ENCODE data around the gene VWF. TPM values are rescaled to one million over a fixed set of nuclear protein-coding genes. Genes with fewer than 3 reads are reported as not detected.
"Not testable (repeated sequence)": the region's sequence is repeated elsewhere in the genome, so short reads cannot be mapped to it uniquely, and the experiment has no call there.

The VWF gene
- total RNA-seq, 4 donors from 2014 or later: 94.3 to 261 (median 162) TPM

DNA sequence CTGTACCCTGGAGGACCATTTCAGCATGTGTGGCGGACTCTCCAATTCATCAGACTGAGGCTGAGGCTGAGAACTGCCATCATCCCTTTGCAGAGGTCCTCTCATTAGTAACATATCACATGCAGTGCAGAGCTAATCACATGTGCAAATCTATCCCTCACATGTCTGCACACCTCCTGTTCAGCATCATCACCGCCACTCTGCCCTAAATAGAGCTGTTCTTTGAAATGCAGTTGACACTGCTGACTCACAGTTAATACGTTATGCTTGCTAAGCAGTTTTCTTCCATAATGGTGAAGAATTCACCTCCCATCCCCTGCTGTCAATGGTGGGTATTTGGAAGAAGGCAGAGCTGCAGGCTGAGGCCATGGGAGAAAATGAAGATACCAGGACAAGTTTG lies 94.4 kb downstream of the VWF start:
- Histone ChIP-seq H3K9me3 (peaks cover 0 to 12% (median 0%) of the 10 kb centered on the region in 3 donors), H3K36me3 (peaks cover 0 to 8% of the 10 kb centered on the region in 2 donors), H3K27me3 (no peaks in the 10 kb centered on the region), H3K27ac (no peak overlapping the region), H3K4me3 (no peak overlapping the region), H3K4me1 (no peaks in the 10 kb centered on the region)
- WGBS, 2 donors (ENCODE audit: low coverage in 1 of 2): 75% methylated on average over 1 of the region's 3 CpGs; no CpG with 5 or more reads in 1 of the 2 donors
- TF ChIP-seq POLR2AphosphoS5 (IDR thresholded peaks at IDR 0.05) (no peak), EP300 (IDR thresholded peaks at IDR 0.05) (no peak), POLR2A (IDR thresholded peaks at IDR 0.05) (no peak)
- TF ChIP-seq, protein P1, sequence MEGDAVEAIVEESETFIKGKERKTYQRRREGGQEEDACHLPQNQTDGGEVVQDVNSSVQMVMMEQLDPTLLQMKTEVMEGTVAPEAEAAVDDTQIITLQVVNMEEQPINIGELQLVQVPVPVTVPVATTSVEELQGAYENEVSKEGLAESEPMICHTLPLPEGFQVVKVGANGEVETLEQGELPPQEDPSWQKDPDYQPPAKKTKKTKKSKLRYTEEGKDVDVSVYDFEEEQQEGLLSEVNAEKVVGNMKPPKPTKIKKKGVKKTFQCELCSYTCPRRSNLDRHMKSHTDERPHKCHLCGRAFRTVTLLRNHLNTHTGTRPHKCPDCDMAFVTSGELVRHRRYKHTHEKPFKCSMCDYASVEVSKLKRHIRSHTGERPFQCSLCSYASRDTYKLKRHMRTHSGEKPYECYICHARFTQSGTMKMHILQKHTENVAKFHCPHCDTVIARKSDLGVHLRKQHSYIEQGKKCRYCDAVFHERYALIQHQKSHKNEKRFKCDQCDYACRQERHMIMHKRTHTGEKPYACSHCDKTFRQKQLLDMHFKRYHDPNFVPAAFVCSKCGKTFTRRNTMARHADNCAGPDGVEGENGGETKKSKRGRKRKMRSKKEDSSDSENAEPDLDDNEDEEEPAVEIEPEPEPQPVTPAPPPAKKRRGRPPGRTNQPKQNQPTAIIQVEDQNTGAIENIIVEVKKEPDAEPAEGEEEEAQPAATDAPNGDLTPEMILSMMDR (IDR thresholded peaks at IDR 0.05): no peak
- no peak for ATAC-seq

DNA sequence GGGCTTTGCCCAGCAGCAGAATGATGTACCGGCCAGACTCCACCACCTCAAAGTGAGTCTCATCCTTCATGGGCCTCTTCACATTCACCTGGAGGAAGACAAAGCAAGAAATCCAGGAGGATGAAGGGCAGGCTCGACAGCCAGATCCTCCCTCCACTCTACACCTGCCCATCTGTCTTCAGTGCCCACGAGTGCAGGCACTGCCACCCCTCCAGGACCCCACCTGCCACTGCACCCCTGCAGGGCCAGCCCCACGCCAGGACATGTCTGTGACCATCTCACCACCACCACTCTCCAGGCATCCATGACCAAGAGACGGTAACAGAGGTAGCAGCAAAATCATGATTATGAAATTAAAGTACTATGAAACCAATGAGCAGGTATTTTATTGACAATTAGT lies 95.1 kb downstream of the VWF start:
- Histone ChIP-seq H3K4me3 (no peak overlapping the region), H3K27ac (no peak overlapping the region), H3K27me3 (no peaks in the 10 kb centered on the region), H3K36me3 (peaks cover 0 to 8% of the 10 kb centered on the region in 2 donors), H3K9me3 (peaks cover 0 to 12% (median 0%) of the 10 kb centered on the region in 3 donors), H3K4me1 (no peaks in the 10 kb centered on the region)
- no peak for ATAC-seq
- 82 to 92% methylated on average over 3 of the region's 5 CpGs for WGBS, 2 donors (ENCODE audit: low coverage in 1 of 2)
- TF ChIP-seq POLR2AphosphoS5 (IDR thresholded peaks at IDR 0.05): no peak
- no peak for TF ChIP-seq POLR2A (IDR thresholded peaks at IDR 0.05)
- TF ChIP-seq, protein P1 (IDR thresholded peaks at IDR 0.05): no peak
- no peak for TF ChIP-seq EP300 (IDR thresholded peaks at IDR 0.05)

DNA sequence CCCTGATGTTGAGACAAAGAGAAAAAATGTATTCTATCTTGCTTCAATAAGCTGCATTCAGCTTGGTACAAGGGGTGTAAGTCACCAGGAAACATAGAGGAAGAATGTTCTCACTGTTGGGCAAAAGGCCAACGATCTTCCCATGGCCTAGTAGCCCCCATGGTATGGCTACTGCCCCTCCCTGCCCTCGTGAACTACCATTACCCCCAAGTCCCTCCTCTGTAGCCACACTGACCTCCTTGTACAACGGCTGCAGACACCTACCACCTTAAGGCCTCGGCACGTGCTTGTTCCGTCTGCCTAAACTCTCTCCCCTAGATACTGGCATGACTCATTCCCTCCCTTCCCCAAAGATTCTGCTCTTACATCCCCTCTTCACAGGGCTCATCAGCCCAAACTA lies 97.5 kb downstream of the VWF start:
- WGBS, 2 donors (ENCODE audit: low coverage in 1 of 2): 72 to 76% methylated on average over 5 to 6 of the region's 6 CpGs
- H3K4me1 ChIP-seq: no peaks in the 10 kb centered on the region
- no peak overlapping the region for H3K4me3 ChIP-seq
- ATAC-seq: no peak
- no peaks in the 10 kb centered on the region for H3K36me3 ChIP-seq
- no peak overlapping the region for H3K27ac ChIP-seq
- peaks cover 0 to 12% (median 0%) of the 10 kb centered on the region in 3 donors for H3K9me3 ChIP-seq
- no peaks in the 10 kb centered on the region for H3K27me3 ChIP-seq
- no peak for TF ChIP-seq POLR2AphosphoS5 (IDR thresholded peaks at IDR 0.05)
- no peak for TF ChIP-seq POLR2A (IDR thresholded peaks at IDR 0.05)
- TF ChIP-seq, protein P1 (IDR thresholded peaks at IDR 0.05): no peak
- TF ChIP-seq EP300 (IDR thresholded peaks at IDR 0.05): no peak

DNA sequence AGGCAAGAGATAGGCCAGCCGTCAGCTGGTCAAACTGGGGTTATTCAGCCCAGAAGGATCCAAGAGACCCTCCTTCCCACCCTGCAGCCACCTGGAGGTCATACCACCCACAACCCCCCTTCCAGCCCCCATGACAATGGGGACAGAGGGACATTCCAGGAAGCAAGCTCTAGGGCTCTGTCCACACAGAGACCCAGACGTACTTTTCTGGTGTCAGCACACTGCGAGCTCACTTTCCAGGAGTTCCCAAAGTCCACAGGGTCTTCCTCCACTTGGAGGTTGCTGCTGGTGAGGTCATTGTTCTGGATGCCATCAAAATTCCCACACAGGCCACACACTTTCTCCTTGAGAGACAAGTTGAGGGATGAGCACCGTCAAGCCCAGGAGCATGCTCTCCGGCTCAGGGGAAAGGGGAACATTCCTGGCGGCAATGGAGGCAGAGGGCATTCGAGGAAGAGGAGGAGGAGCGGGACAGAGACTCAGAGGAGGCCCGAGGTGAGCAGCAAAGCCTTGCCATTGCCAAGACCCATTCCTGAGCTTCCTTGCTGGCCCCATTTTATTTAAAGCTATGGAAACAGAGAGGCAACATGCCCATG lies 98.7 kb downstream of the VWF start:
- H3K27me3 ChIP-seq, H3K36me3 ChIP-seq, H3K4me3 ChIP-seq, H3K27ac ChIP-seq, H3K4me1 ChIP-seq, ATAC-seq: not testable (repeated sequence)
- H3K9me3 ChIP-seq: peaks cover 0 to 12% (median 0%) of the 10 kb centered on the region in 3 donors
- no CpG with 5 or more reads among the region's 9 CpGs for WGBS, 2 donors (ENCODE audit: low coverage in 1 of 2)

DNA sequence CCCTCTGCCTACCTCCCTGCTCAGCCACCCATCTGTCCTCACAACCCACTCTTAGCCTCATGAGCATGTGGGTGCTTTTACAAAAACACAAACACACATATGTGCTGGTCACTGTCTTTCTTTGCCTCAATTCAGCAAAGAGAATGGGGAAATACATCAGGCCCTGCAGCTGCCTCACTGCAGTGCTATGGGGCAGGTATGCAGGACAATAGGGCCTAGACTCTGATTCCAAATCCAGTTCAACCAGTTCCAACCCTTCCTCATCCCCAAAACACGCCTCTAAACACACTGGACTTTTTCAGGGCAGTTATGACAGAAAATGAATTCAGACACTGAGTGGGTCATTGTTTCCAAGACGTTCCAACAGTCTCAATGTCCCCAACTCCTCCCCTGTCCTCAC lies 100.4 kb downstream of the VWF start:
- H3K36me3 ChIP-seq, H3K27ac ChIP-seq, H3K4me1 ChIP-seq, H3K4me3 ChIP-seq, ATAC-seq, H3K27me3 ChIP-seq: not testable (repeated sequence)
- 76 to 82% methylated on average over 2 of the region's 2 CpGs for WGBS, 2 donors (ENCODE audit: low coverage in 1 of 2)
- peaks cover 0 to 12% (median 0%) of the 10 kb centered on the region in 3 donors for H3K9me3 ChIP-seq

DNA sequence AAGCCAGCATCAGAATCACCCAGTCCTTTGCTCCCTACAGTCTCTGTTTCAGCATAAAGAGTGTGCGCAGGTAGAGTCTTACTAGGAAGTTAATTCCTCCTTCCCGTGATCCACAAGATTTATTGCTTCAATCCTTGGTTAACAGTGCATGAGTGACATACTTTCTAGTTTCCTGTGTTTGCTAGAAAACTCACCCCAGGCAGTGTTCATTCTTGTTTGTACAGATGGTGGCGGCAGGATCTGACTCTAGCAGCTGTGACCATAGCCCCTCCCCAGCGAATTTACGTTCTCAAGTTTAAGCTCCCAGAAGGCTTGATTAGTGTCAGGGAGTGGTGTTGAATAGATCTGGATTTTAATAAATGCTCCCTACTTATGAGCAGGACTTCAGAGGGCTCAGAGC lies 103.5 kb downstream of the VWF start:
- no peak overlapping the region for H3K4me3 ChIP-seq
- no peaks in the 10 kb centered on the region for H3K36me3 ChIP-seq
- no peak for TF ChIP-seq POLR2A (IDR thresholded peaks at IDR 0.05)
- TF ChIP-seq, protein P1 (IDR thresholded peaks at IDR 0.05): no peak
- no peak for TF ChIP-seq EP300 (IDR thresholded peaks at IDR 0.05)
- TF ChIP-seq POLR2AphosphoS5 (IDR thresholded peaks at IDR 0.05): no peak
- H3K4me1 ChIP-seq: no peaks in the 10 kb centered on the region
- H3K9me3 ChIP-seq: no peaks in the 10 kb centered on the region
- WGBS, 2 donors (ENCODE audit: low coverage in 1 of 2): 87 to 93% methylated on average over 3 of the region's 5 CpGs
- ATAC-seq: no peak
- H3K27ac ChIP-seq: no peak overlapping the region
- H3K27me3 ChIP-seq: no peaks in the 10 kb centered on the region

DNA sequence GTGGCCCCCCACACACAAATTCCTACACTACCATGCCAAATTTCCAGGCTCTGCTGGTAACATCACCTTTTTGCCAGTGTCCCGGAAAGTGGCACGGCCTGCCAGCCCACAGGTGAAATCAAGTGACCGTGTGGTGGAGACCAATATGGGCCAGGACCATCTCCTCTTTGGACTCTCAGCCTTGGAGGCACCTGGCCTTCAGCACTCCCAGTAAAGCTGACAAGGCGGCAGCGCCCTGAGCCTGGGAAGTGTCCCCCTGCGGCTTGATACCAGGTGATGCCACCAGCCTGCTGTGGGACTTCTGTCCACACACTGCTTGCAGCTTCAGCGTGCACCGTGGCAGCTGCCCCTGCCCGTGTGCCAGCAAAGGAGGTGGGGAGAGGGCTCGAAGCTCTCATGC lies 104.0 kb downstream of the VWF start:
- not testable (repeated sequence) for ATAC-seq, H3K27me3 ChIP-seq, H3K27ac ChIP-seq, H3K36me3 ChIP-seq, H3K9me3 ChIP-seq, H3K4me3 ChIP-seq, H3K4me1 ChIP-seq
- WGBS, 2 donors (ENCODE audit: low coverage in 1 of 2): 60% methylated on average over 2 of the region's 10 CpGs; no CpG with 5 or more reads in 1 of the 2 donors

DNA sequence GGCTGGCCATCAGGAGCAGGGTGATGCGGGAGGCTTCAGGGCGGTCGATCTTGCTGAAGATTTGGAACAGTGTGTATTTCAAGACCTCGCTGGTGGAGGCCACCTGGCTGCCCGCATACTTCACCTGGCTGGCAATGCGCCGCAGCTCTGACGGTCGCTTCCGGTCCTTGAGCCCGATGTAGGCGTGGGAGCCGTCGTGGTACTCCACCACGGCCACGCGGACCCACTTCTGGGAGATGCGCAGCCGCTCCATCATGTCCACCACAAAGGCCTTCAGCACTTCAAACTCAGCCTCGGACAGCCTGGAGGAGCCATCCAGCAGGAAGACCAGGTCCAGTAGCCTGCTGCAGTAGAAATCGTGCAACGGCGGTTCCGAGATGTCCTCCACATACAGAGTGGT lies 105.2 kb downstream of the VWF start:
- not testable (repeated sequence) for H3K36me3 ChIP-seq, H3K9me3 ChIP-seq
- WGBS, 2 donors (ENCODE audit: low coverage in 1 of 2): 92% methylated on average over 2 of the region's 24 CpGs; no CpG with 5 or more reads in 1 of the 2 donors

More for the DNA sequence above, 105.2 kb downstream of the VWF start:
- H3K4me3 ChIP-seq, ATAC-seq, H3K27ac ChIP-seq, H3K27me3 ChIP-seq, H3K4me1 ChIP-seq: not testable (repeated sequence)

Data from gastroesophageal sphincter (tissue), 4 donors.